RWPE1 (cell line): Measurements from ENCODE around the gene GLYATL1.

Source experiments
- CTCF ChIA-PET: fragments of 350-600 bp; sonication (Branson Sonifier 250); formaldehyde crosslinking; extraction: SDS; loops from one replicate; lab custom pipeline; 2021; lab: Yijun Ruan, JAX
- POLR2A ChIA-PET: fragments of 400-600 bp; formaldehyde crosslinking; extraction: SDS; loops from one replicate; lab custom pipeline; 2020; ENCODE audit warnings: antibody characterized with exemption; ENCODE audit not compliant: low non-redundant PET; lab: Yijun Ruan, JAX
- DNase-seq: peaks from one replicate; pipeline ENCODE4 v3.0.0; 2012; ENCODE audit warnings: low spot score
- H3K27ac ChIP-seq: fragments of 450-650 bp; 2 replicates; pipeline ENCODE4 v1.5.1; 2017
- CTCF ChIP-seq: fragments of 450-650 bp; conservative IDR thresholded peaks from 2 replicates; pipeline ENCODE4 v1.5.1; 2017; ENCODE audit warnings: low read depth, mild to moderate bottlenecking

The GLYATL1 gene

GRCh38 chr11:58917159-58917783, 22.0 kb upstream of the GLYATL1 start:
- H3K27ac ChIP-seq: no peak overlapping the region
- TF ChIP-seq CTCF: no peak
- no peak for DNase-seq
- ChIA-PET CTCF (no interaction called here), POLR2A (no interaction called here)

GRCh38 chr11:58919561-58919960, 19.7 kb upstream of the GLYATL1 start:
- DNase-seq: no peak
- no peak for TF ChIP-seq CTCF
- POLR2A ChIA-PET: no interaction called here
- CTCF ChIA-PET: interaction anchor here (0.6 kb wide), 2 partner anchors 33 to 260 kb away, joined by 3 to 5 read pairs; no protein-coding TSS in a partner anchor
- H3K27ac ChIP-seq: no peak overlapping the region

- no peak for DNase-seq
- no peak for TF ChIP-seq CTCF
- ChIA-PET POLR2A (no interaction called here), CTCF (interaction anchor here (0.6 kb wide), 2 partner anchors 33 to 260 kb away, joined by 3 to 5 read pairs; no protein-coding TSS in a partner anchor)
- no peak overlapping the region for H3K27ac ChIP-seq
Observed at GRCh38 chr11:58919980-58920379, 19.3 kb upstream of the GLYATL1 start.

- POLR2A ChIA-PET: no interaction called here
- TF ChIP-seq CTCF: no peak
- no peak for DNase-seq
- CTCF ChIA-PET: interaction anchor here (0.6 kb wide), 1 partner anchor 1688 kb away, joined by 3 read pairs; no protein-coding TSS in a partner anchor
- H3K27ac ChIP-seq: no peak overlapping the region
Observed at GRCh38 chr11:58921778-58922390, 17.4 kb upstream of the GLYATL1 start.

- TF ChIP-seq CTCF: no peak
- DNase-seq: no peak
- ChIA-PET CTCF (interaction anchor here (0.6 to 0.7 kb wide), 2 partner anchors 106 to 1687 kb away, joined by 3 read pairs; no protein-coding TSS in a partner anchor), POLR2A (no interaction called here)
- no peak overlapping the region for H3K27ac ChIP-seq
Observed at GRCh38 chr11:58922479-58922878, 16.8 kb upstream of the GLYATL1 start.

- DNase-seq: no peak
- H3K27ac ChIP-seq: no peak overlapping the region
- POLR2A ChIA-PET: no interaction called here
- no peak for TF ChIP-seq CTCF
- CTCF ChIA-PET: interaction anchor here (0.7 kb wide), 1 partner anchor 494 kb away, joined by 3 read pairs; no protein-coding TSS in a partner anchor
Observed at GRCh38 chr11:58923300-58923788, 15.9 kb upstream of the GLYATL1 start.
